GM23338 (cell line): ENCODE measurements around the gene CHSY1. TPM values are rescaled to one million over a fixed set of nuclear protein-coding genes. Genes with fewer than 3 reads are reported as not detected.

Experiments used
- ATAC-seq: fragments of 200-7000 bp; cut with Tn5 transposase; 3 replicates; pipeline ENCODE4 v1.9.1; 2020
- DNase-seq: peaks from one replicate; pipeline ENCODE4 v3.0.0-alpha.2; 2015; ENCODE audit warnings: low spot score
- H2AFZ ChIP-seq: fragments of 200-600 bp; sonication (generic); 2 replicates; pipeline ENCODE4 v1.8.0; 2016; ENCODE audit warnings: antibody characterized with exemption, mild to moderate bottlenecking, moderate library complexity
- H3F3A ChIP-seq: fragments of 200-600 bp; sonication (generic); replicated peaks from 2 replicates; pipeline ENCODE4 v1.8.0; 2017; ENCODE audit warnings: antibody characterized with exemption, mixed run types, low read depth
- H3K27ac ChIP-seq: fragments of 200-600 bp; sonication (generic); 2 replicates; pipeline ENCODE4 v1.6.1; 2016; ENCODE audit warnings: low read depth
- H3K27me3 ChIP-seq: fragments of 200-600 bp; sonication (generic); 2 replicates; pipeline ENCODE4 v1.8.0; 2016; ENCODE audit warnings: mild to moderate bottlenecking, mixed run types, moderate library complexity; ENCODE audit not compliant: insufficient read depth
- H3K36me3 ChIP-seq: fragments of 200-600 bp; sonication (generic); 2 replicates; pipeline ENCODE4 v1.8.0; 2016; ENCODE audit warnings: mild to moderate bottlenecking; ENCODE audit not compliant: insufficient read depth
- H3K4me1 ChIP-seq: fragments of 200-600 bp; sonication (generic); 2 replicates; pipeline ENCODE4 v1.8.0; 2016; ENCODE audit warnings: mild to moderate bottlenecking, moderate library complexity; ENCODE audit not compliant: insufficient read depth
- H3K4me2 ChIP-seq: fragments of 200-600 bp; sonication (generic); 2 replicates; pipeline ENCODE4 v1.7.1; 2017; ENCODE audit warnings: mixed run types
- H3K4me3 ChIP-seq: fragments of 200-600 bp; sonication (generic); 2 replicates; pipeline ENCODE4 v1.6.1; 2016; ENCODE audit warnings: mixed run types
- H3K79me2 ChIP-seq: fragments of 200-600 bp; sonication (generic); replicated peaks from 2 replicates; pipeline ENCODE4 v1.8.0; 2017; ENCODE audit warnings: mild to moderate bottlenecking; ENCODE audit not compliant: insufficient read depth
- H3K9me2 ChIP-seq: fragments of 200-600 bp; sonication (generic); 2 replicates; pipeline ENCODE4 v1.8.0; 2017; ENCODE audit not compliant: insufficient read depth
- H4K20me1 ChIP-seq: fragments of 200-600 bp; sonication (generic); replicated peaks from 2 replicates; pipeline ENCODE4 v1.8.0; 2017; ENCODE audit warnings: mild to moderate bottlenecking; ENCODE audit not compliant: insufficient read depth
- H3K27ac Mint-ChIP-seq: 2 replicates; pipeline ENCODE4 v1.8.0; 2020; ENCODE audit warnings: inconsistent platforms, mild to moderate bottlenecking, moderate library complexity, mixed read lengths
- H3K27me3 Mint-ChIP-seq: 3 replicates; pipeline ENCODE4 v1.8.0; 2022; ENCODE audit warnings: low read depth, mild to moderate bottlenecking, moderate library complexity, mixed read lengths, inconsistent platforms; ENCODE audit not compliant: insufficient read depth, poor library complexity
- H3K36me3 Mint-ChIP-seq: 3 replicates; pipeline ENCODE4 v1.8.0; 2021; ENCODE audit warnings: low read depth, mild to moderate bottlenecking, inconsistent platforms, moderate library complexity, mixed read lengths
- H3K4me1 Mint-ChIP-seq: 3 replicates; pipeline ENCODE4 v1.8.0; 2020; ENCODE audit warnings: mild to moderate bottlenecking, inconsistent platforms, mixed read lengths
- H3K4me3 Mint-ChIP-seq: 3 replicates; pipeline ENCODE4 v1.8.0; 2021; ENCODE audit warnings: moderate library complexity, mild to moderate bottlenecking, inconsistent platforms, mixed read lengths
- H3K9me3 Mint-ChIP-seq: 3 replicates; pipeline ENCODE4 v1.8.0; 2020; ENCODE audit warnings: moderate library complexity, mild to moderate bottlenecking, inconsistent platforms, mixed read lengths
- CREB1 ChIP-seq: fragments of 250-450 bp; sonication (Bioruptor Pico); IDR thresholded peaks from 2 replicates; pipeline ENCODE4 v1.5.0; 2020; ENCODE audit warnings: low read depth, mild to moderate bottlenecking, moderate library complexity
- NANOG ChIP-seq: IDR thresholded peaks from 2 replicates; pipeline ENCODE4 v1.6.1; 2016; ENCODE audit warnings: antibody characterized with exemption, borderline replicate concordance
- POLR2AphosphoS5 ChIP-seq: IDR thresholded peaks from 2 replicates; pipeline ENCODE4 v1.6.1; 2016; ENCODE audit warnings: antibody characterized with exemption, low read depth
- STAT1 ChIP-seq: IDR thresholded peaks from one replicate; pipeline ENCODE4 v1.6.1; 2016; ENCODE audit warnings: antibody characterized with exemption; ENCODE audit not compliant: unreplicated experiment
- ZNF462 ChIP-seq: fragments of 250-450 bp; sonication (Bioruptor Pico); IDR thresholded peaks from 2 replicates; pipeline ENCODE4 v1.5.0; 2020; ENCODE audit warnings: mild to moderate bottlenecking, moderate library complexity
- polyA plus RNA-seq: library from polyadenylated mRNA; unstranded; fragments of >200 nt; fragmentation: Nextera tagmentation; extraction: Ambion mirVana; gene quantifications from 2 replicates; pipeline ENCODE4 v1.2.1, GENCODE V29; 2016
- total RNA-seq: library from RNA; depleted of rRNA; stranded (reverse); fragments of >200 nt; shearing (Covaris generic); gene quantifications from 2 replicates; pipeline ENCODE4 v1.2.3, GENCODE V29; 2014

Gene CHSY1
- total and polyA plus RNA-seq, 2 experiments from 2014 or later, result 9.8 to 47.7 TPM

DNA sequence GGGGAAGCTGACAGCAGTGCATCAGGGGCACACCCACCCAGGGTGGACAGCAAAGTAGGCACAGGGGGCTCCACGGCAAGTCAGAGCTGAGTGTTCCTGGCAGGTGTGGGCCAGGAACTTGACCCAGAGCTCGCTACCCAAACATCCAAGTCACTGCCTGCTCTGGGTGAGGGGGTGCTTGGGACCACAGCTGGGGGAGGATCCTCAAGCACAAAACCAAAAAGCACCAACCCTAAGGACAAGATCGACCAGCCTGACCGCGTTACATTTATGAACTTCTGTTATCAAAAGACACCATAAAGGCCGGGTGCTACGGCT is 101.2 kb downstream of the CHSY1 start (continued):
- TF ChIP-seq ZNF462, result no peak

DNA sequence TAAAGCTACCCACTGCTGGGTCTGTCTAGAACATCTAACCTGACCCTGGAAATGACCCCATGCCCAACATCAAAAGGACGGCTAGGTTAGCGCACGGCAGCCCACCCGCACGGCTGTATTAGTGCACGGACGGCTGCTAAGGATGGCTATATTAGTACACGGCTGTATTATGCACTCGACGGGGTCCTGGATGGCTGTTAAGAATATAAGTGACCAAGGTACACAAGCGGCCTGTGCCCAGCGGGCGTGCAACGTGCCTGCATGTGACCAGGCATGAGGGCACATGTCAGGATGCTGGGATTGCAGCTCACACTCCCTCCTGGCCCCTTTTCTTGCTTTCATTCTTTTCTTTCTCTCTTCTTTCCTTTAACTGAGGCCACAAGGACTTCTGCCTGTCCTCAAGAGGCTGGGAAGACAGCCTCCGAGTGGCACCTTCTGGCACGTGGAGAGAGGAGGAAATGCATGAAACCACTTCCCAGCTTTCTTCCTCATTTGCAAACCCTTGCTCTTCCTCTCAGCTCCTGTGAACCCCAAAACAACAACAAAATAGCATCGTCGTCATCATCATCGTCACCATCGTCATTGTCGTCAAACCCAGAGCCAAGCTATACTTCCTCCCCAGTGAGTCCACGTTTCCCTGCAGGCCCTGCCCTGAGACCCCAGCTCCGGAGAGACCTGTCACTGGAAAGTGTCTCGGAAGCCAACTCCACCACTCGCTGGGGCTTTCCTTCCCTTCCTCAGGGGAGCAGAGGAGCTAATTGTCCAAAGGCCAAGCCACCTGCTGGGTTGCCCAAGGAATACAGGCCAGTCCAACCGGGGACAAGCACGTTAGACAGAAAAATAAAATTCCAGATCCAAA is 101.8 kb downstream of the CHSY1 start:
- H3K4me1 ChIP-seq, result no peaks in the 10 kb centered on the region
- no peak overlapping the region for H3K4me3 ChIP-seq
- no peaks in the 10 kb centered on the region for H3K79me2 ChIP-seq
- H2AFZ ChIP-seq, result no peak overlapping the region
- H3K27ac ChIP-seq, result no peak overlapping the region
- DNase-seq, result peak; percentile 1
- Mint-ChIP-seq H3K27me3 (peaks cover 4% of the 10 kb centered on the region), H3K36me3 (no peaks in the 10 kb centered on the region), H3K4me1 (peaks cover 11% of the 10 kb centered on the region), H3K27ac (no peak overlapping the region), H3K9me3 (no peaks in the 10 kb centered on the region), H3K4me3 (no peak overlapping the region)
- no peak overlapping the region for H3K4me2 ChIP-seq
- TF ChIP-seq ZNF462, result no peak
- TF ChIP-seq STAT1, result no peak
- TF ChIP-seq POLR2AphosphoS5, result no peak
- no peak for TF ChIP-seq NANOG
- TF ChIP-seq CREB1 (CRISPR knock-in tag), result no peak
- no peak for ATAC-seq
- H3K27me3 ChIP-seq, result no peaks in the 10 kb centered on the region
- no peaks in the 10 kb centered on the region for H4K20me1 ChIP-seq
- no peaks in the 10 kb centered on the region for H3K36me3 ChIP-seq
- H3K9me2 ChIP-seq, result no peaks in the 10 kb centered on the region
- peaks cover 5% of the 10 kb centered on the region; the same call in 1 of the 2 replicates for H3F3A ChIP-seq
